HEK293T (cell line): ENCODE results near the gene VMP1.
"Not testable (repeated sequence)": the region's sequence is repeated elsewhere in the genome, so short reads cannot be mapped to it uniquely, and the experiment has no call there.

Experiments
- CTCF ChIA-PET: fragments of 350-600 bp; formaldehyde crosslinking; extraction: SDS; loops from one replicate; lab custom pipeline; 2021; ENCODE audit warnings: antibody characterized with exemption, inconsistent platforms; lab: Yijun Ruan, JAX
- POLR2A ChIA-PET: fragments of 350-600 bp; formaldehyde crosslinking; extraction: SDS; loops from one replicate; lab custom pipeline; 2020; ENCODE audit warnings: antibody characterized with exemption, inconsistent platforms; lab: Yijun Ruan, JAX
- DNase-seq: peaks from one replicate; pipeline ENCODE4 v3.0.0; 2012; ENCODE audit warnings: mixed read lengths; ENCODE audit errors: extremely low spot score
- ARNT ChIP-seq: fragments of 450-650 bp; IDR thresholded peaks from 2 replicates; pipeline ENCODE4 v1.6.1; 2017; ENCODE audit warnings: mild to moderate bottlenecking
- BHLHE40 ChIP-seq: fragments of 450-650 bp; IDR thresholded peaks from 2 replicates; pipeline ENCODE4 v1.6.1; 2016; ENCODE audit warnings: mild to moderate bottlenecking, moderate library complexity, borderline replicate concordance
- CTBP1 ChIP-seq: fragments of 450-650 bp; IDR thresholded peaks from 2 replicates; pipeline ENCODE4 v1.6.1; 2016; ENCODE audit warnings: borderline replicate concordance
- ELF4 ChIP-seq: fragments of 450-650 bp; IDR thresholded peaks from 2 replicates; pipeline ENCODE4 v1.6.1; 2017; ENCODE audit warnings: antibody characterized with exemption
- FOXA1 ChIP-seq: fragments of 450-650 bp; IDR thresholded peaks from 2 replicates; pipeline ENCODE4 v1.6.1; 2016; ENCODE audit warnings: mild to moderate bottlenecking
- FOXK2 ChIP-seq: fragments of 450-650 bp; IDR thresholded peaks from 2 replicates; pipeline ENCODE4 v1.6.1; 2016; ENCODE audit warnings: mild to moderate bottlenecking
- FOXM1 ChIP-seq: fragments of 450-650 bp; IDR thresholded peaks from 2 replicates; pipeline ENCODE4 v1.6.1; 2017; ENCODE audit warnings: mild to moderate bottlenecking, borderline replicate concordance
- HDGF ChIP-seq: fragments of 450-650 bp; IDR thresholded peaks from 2 replicates; pipeline ENCODE4 v1.6.1; 2017; ENCODE audit warnings: antibody characterized with exemption, borderline replicate concordance
- L3MBTL2 ChIP-seq: fragments of 450-650 bp; conservative IDR thresholded peaks from 2 replicates; pipeline ENCODE4 v1.6.1; 2016; ENCODE audit warnings: mild to moderate bottlenecking
- LEF1 ChIP-seq: fragments of 450-650 bp; IDR thresholded peaks from 2 replicates; pipeline ENCODE4 v1.6.1; 2017; ENCODE audit warnings: mild to moderate bottlenecking, borderline replicate concordance
- NFRKB ChIP-seq: fragments of 450-650 bp; IDR thresholded peaks from 2 replicates; pipeline ENCODE4 v1.6.1; 2016; ENCODE audit warnings: mild to moderate bottlenecking, moderate library complexity
- PKNOX1 ChIP-seq: fragments of 450-650 bp; IDR thresholded peaks from 2 replicates; pipeline ENCODE4 v1.6.1; 2016
- SUZ12 ChIP-seq: fragments of 450-650 bp; IDR thresholded peaks from 2 replicates; pipeline ENCODE4 v1.6.1; 2016; ENCODE audit warnings: mild to moderate bottlenecking
- TARDBP ChIP-seq: fragments of 450-650 bp; IDR thresholded peaks from 2 replicates; pipeline ENCODE4 v1.6.1; 2016
- ZNF384 ChIP-seq: fragments of 450-650 bp; IDR thresholded peaks from 2 replicates; pipeline ENCODE4 v1.6.1; 2016

VMP1 gene

GRCh38 chr17:59746849-59747445 is 39.5 kb downstream of the VMP1 start:
- DNase-seq = peak; percentile 18
- CTCF ChIA-PET = interaction anchor here (0.6 to 0.7 kb wide), 2 partner anchors 9 to 112 kb away, joined by 4 to 6 read pairs; no protein-coding TSS in a partner anchor

GRCh38 chr17:59748591-59748990 is 41.1 kb downstream of the VMP1 start:
- no peak for DNase-seq
- CTCF ChIA-PET = interaction anchor here (1.2 kb wide), 1 partner anchor 14 kb away, joined by 3 read pairs; no protein-coding TSS in a partner anchor
- no peak for TF ChIP-seq NFRKB
- POLR2A ChIA-PET = interaction anchor here (0.6 to 1.5 kb wide), 2 partner anchors 43 to 216 kb away, joined by 3 to 6 read pairs; partner anchors contain the start of gene RNFT1

More at GRCh38 chr17:59746849-59747445, 39.5 kb downstream of the VMP1 start:
- POLR2A ChIA-PET = no interaction called here
- TF ChIP-seq HDGF = no peak
- TF ChIP-seq FOXK2 = no peak
- no peak for TF ChIP-seq FOXM1

GRCh38 chr17:59751955-59752413 is 44.5 kb downstream of the VMP1 start:
- ChIA-PET POLR2A (interaction anchor here (0.8 to 1.0 kb wide), 2 partner anchors 31 to 87 kb away, joined by 3 read pairs; no protein-coding TSS in a partner anchor), CTCF (interaction anchor here (0.6 to 3.2 kb wide), 5 partner anchors 80 to 150 kb away, joined by 3 to 15 read pairs (median 4); no protein-coding TSS in a partner anchor)
- TF ChIP-seq BHLHE40 (no peak), FOXA1 (no peak), HDGF (no peak)
- no peak for DNase-seq

- CTCF ChIA-PET = interaction anchor here (0.6 to 3.2 kb wide), 6 partner anchors 76 to 150 kb away, joined by 3 to 15 read pairs (median 4); no protein-coding TSS in a partner anchor
- no peak for TF ChIP-seq ELF4
- no peak for DNase-seq
- POLR2A ChIA-PET = interaction anchor here (0.8 to 1.0 kb wide), 2 partner anchors 30 to 87 kb away, joined by 3 read pairs; no protein-coding TSS in a partner anchor
Measured at GRCh38 chr17:59752446-59752845, 45.0 kb downstream of the VMP1 start.

- POLR2A ChIA-PET = interaction anchor here (0.8 kb wide), 1 partner anchor 30 kb away, joined by 3 read pairs; no protein-coding TSS in a partner anchor
- DNase-seq = no peak
- TF ChIP-seq SUZ12 (no peak), LEF1 (no peak), PKNOX1 (no peak), HDGF (no peak), BHLHE40 (no peak), FOXK2 (no peak), FOXA1 (no peak), ELF4 (no peak), CTBP1 (no peak), L3MBTL2 (no peak), ARNT (no peak)
- CTCF ChIA-PET = interaction anchor here (0.6 to 3.2 kb wide), 6 partner anchors 51 to 150 kb away, joined by 3 to 15 read pairs (median 4); no protein-coding TSS in a partner anchor
Measured at GRCh38 chr17:59752922-59753321, 45.5 kb downstream of the VMP1 start.

- POLR2A ChIA-PET = no interaction called here
- CTCF ChIA-PET = interaction anchor here (0.6 to 3.2 kb wide), 14 partner anchors 8 to 1070 kb away, joined by 3 to 15 read pairs (median 4); no protein-coding TSS in a partner anchor
- peak; percentile 65 for DNase-seq
- TF ChIP-seq ARNT (no peak), PKNOX1 (peak; percentile 34; the same call in 1 of the 2 replicates), LEF1 (no peak)
Measured at GRCh38 chr17:59753522-59754467, 46.3 kb downstream of the VMP1 start.

- no peak for DNase-seq
- CTCF ChIA-PET = interaction anchor here (0.6 to 3.2 kb wide), 10 partner anchors 9 to 103 kb away, joined by 3 to 15 read pairs (median 4); no protein-coding TSS in a partner anchor
- POLR2A ChIA-PET = interaction anchor here (1.1 kb wide), 1 partner anchor 83 kb away, joined by 3 read pairs; no protein-coding TSS in a partner anchor
- TF ChIP-seq NFRKB (no peak), FOXK2 (no peak), BHLHE40 (no peak), CTBP1 (no peak), FOXA1 (no peak), PKNOX1 (no peak), TARDBP (no peak), ZNF384 (no peak), SUZ12 (no peak), LEF1 (no peak), ARNT (no peak)
Measured at GRCh38 chr17:59754552-59754951, 47.1 kb downstream of the VMP1 start.

- ChIA-PET CTCF (interaction anchor here (0.6 to 3.2 kb wide), 7 partner anchors 9 to 99 kb away, joined by 3 to 15 read pairs (median 3); no protein-coding TSS in a partner anchor), POLR2A (interaction anchor here (1.1 kb wide), 1 partner anchor 82 kb away, joined by 3 read pairs; no protein-coding TSS in a partner anchor)
- DNase-seq = not testable (repeated sequence)
Measured at GRCh38 chr17:59755069-59755468, 47.6 kb downstream of the VMP1 start.
